HUES6 (cell line): Measurements from ENCODE around the gene DUS3L.

Experiments
- H3K27ac ChIP-seq: 2 replicates; pipeline ENCODE4 v1.7.0; 2013; ENCODE audit warnings: low read depth, mild to moderate bottlenecking, low read length, inconsistent platforms
- H3K27me3 ChIP-seq: 2 replicates; pipeline ENCODE4 v1.6.1; 2013; ENCODE audit warnings: low read length; ENCODE audit not compliant: control insufficient read depth, insufficient read depth
- H3K36me3 ChIP-seq: 2 replicates; pipeline ENCODE4 v1.6.1; 2013; ENCODE audit warnings: low read length; ENCODE audit not compliant: control insufficient read depth, insufficient read depth
- H3K4me1 ChIP-seq: 2 replicates; pipeline ENCODE4 v1.6.1; 2013; ENCODE audit warnings: low read length; ENCODE audit not compliant: control insufficient read depth, insufficient read depth
- H3K4me3 ChIP-seq: 2 replicates; pipeline ENCODE4 v1.5.1; 2013; ENCODE audit warnings: low read depth, low read length
- H3K9ac ChIP-seq: one replicate; pipeline ENCODE4 v1.6.1; 2013; ENCODE audit warnings: mild to moderate bottlenecking, low read length
- H3K9me3 ChIP-seq: 2 replicates; pipeline ENCODE4 v1.6.1; 2013; ENCODE audit warnings: low read depth, low read length; ENCODE audit not compliant: control insufficient read depth, insufficient read depth

DUS3L gene

DNA sequence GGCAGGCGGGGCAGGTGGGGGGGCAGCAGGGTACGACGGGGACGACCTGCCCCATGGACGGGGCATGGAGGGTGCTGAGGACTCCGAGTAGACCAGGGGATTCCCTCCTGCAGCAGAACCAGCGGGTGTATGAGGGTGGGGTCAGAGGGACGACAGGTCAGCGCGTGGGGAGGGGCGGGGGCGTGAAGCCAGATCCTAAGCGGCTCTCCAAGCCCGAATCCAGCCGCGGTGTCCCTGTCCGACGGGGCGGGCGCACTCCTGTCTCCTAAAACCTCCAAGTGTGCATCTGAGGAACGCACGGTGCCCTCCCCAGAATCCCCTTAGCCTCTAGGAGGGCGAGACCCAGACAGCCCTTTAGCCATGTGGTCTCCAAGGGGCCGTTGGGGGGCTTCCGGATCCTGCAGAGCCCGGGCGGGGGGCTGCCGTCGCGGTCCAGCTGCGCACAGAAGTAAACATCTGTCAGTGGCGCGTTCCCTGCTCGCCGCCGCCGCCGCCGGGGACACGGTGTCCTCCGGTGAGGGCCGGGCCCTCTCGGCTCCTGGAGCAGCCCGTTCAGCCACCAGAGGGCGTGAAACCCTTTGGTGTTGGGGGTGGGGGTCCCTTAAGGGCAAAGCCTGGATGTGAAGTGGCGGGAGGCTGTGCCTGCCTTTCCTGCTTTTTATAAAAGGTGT lies 14.6 kb upstream of the DUS3L start:
- Histone ChIP-seq H3K27ac (no peak overlapping the region), H3K4me1 (peaks cover 7% of the 10 kb centered on the region), H3K4me3 (peak overlapping the region; percentile 56), H3K9ac (no peak overlapping the region), H3K9me3 (no peaks in the 10 kb centered on the region), H3K36me3 (no peaks in the 10 kb centered on the region), H3K27me3 (peaks cover 20% of the 10 kb centered on the region)

DNA sequence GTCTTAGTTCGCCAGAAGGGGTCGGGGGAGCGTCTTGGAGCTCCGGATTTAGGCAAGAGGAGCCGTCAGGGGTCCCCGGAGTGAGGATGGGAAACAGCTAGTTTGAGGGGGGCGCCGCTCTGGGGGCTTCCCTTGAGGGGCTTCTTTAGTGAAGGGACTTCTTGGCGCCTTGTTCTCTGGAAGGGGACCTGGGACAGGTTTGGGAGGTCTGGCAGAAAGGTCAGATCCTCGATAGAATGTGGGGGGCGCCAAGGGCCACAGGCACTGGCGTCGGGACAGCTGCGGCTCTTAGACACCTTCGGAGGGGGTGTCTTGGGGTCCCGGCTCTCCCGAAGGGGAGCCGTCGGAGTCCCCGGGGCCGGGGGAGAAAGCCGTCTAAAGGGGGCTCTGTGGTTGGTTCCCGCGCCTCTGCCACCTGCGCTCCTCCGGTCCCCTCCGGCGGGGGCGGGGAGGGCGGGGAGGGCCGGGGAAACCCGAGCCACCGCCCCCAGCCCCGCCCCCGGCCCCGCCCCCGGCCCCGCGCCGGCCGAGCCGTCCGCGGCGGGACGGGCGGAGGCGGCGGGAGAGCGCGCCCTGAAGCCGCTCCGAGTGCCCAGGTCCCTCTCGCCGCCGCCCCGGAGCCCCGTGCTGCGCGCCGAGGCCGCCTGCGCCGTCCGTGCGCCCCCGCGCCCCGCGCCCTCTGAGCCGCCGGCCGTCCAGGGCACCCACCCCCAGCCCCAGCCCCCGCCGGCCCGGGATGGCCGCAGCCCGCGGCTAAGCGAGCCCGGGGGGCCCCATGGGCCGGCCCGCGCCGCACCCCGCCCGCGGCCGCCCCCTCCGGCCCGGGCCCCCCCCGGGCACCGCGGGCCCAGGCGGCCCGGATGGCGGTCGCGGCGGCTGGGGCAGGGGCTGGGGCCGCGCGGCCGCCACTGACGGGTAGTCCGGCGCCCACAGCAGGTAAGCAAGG lies 13.8 kb upstream of the DUS3L start, which contains the start of gene NRTN:
TSS of gene NRTN (plus strand) at position 552 of the 946 bp plus-strand sequence. CDS start 19,099 bp downstream, outside the sequence.
- peak within 1 kb of the TSS; percentile 56 for H3K4me3 ChIP-seq
- H3K27me3 ChIP-seq = peaks cover 20% of the 10 kb centered on the region
- H3K9me3 ChIP-seq = no peaks in the 10 kb centered on the region
- no peak within 1 kb of the TSS for H3K9ac ChIP-seq
- no peaks in the 10 kb centered on the region for H3K36me3 ChIP-seq
- no peak within 1 kb of the TSS for H3K27ac ChIP-seq
- peaks cover 7% of the 10 kb centered on the region for H3K4me1 ChIP-seq

DNA sequence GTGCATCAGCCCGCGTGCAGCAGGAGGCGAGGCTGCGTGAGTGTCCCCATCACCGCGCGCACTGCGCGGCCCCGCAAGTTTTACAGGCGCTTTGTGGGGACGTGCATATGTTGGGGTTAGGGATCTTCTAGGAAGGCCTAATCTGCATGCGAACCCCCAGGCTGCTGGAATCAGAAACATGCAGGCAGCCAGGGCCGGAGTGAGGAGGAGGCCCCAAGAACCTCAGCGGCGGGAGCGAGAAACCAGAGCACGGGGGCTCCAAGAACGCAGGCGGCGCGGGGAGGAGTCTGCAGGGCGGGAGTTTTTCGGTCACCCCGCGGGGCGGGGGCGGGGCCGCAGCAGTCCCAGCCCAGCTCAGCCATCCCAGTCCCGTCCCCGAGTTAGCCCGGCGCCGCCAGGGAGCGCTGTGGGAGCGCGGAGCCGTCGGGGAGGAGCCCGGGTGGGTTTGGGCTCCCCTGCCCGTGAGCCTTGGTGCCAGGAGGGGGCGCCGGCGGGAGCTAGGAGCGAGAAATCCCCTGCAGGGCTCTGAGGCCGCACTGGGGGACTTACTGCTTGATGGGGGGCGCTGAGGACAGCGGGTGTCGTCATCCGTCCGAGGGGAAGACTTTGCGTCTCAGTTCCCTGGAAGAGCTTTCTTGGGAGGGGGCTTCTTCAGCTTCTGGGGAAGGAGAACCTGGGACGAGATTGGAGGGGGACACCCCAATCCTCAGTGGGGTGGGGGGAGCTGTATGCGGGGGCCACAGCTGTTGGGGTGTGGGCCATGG lies 13.0 kb upstream of the DUS3L start:
- H3K4me1 ChIP-seq = peaks cover 7% of the 10 kb centered on the region
- peaks cover 20% of the 10 kb centered on the region for H3K27me3 ChIP-seq
- no peaks in the 10 kb centered on the region for H3K36me3 ChIP-seq
- no peak overlapping the region for H3K27ac ChIP-seq
- peak overlapping the region; percentile 30 for H3K9ac ChIP-seq
- peak overlapping the region; percentile 54 for H3K4me3 ChIP-seq
- H3K9me3 ChIP-seq = no peaks in the 10 kb centered on the region

DNA sequence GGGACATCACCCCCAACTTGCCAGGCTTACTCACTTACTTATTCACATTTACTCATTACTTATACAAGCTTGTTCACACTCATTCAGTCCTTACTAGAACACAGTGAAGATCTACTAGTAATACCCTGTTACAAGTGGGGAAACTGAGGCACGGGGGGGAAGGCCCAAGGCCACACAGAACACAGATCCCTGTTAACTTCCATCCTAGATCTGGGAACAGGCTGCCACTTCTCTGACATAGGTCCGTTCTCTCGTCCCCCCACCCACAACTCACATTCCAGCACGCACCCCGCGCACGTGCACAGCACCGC lies 12.4 kb upstream of the DUS3L start:
- Histone ChIP-seq H3K4me3 (peak overlapping the region; percentile 54), H3K9me3 (no peaks in the 10 kb centered on the region), H3K36me3 (no peaks in the 10 kb centered on the region), H3K27me3 (peaks cover 20% of the 10 kb centered on the region), H3K27ac (no peak overlapping the region), H3K9ac (peak overlapping the region; percentile 30), H3K4me1 (peaks cover 7% of the 10 kb centered on the region)

DNA sequence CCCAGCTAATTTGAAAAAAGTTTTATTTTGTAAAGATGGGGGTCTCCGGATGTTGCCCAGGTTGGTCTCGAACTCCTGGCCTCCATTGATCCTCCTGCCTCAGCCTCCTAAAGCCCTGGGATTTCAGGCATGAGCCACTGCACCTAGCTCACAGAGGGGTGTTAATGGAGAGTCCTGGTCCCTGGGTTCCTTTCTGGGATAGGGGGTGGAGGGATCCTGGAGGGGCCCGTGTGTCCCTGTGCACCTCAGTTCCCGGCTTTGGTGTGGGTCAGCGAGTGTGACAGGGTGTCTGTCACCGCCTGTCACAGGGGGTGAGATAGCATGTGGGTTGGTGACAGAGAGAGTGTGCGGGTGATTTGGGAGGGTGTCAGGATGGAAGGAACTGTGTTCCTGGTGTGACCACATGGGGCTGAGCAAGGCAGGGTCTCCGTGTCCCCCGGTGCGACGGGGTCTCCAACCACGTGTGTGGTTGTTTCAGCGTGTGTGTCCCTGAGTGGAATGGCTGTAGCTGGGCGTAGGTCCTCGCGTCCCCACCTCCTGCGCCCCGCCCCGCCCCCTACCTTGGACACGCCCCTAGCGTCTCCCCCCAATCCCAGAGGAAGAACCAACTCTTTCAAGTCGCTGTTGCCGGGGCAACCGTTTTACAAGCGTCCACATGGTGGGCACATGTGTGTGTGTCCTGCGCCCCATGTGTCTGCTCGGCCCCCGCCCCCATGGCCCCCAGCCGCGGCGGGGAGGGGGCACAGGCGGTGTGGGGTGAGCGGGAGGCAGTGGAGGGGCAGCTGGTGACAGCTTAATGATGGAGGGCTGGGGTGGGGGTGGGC lies 11.0 kb upstream of the DUS3L start:
- no peak overlapping the region for H3K27ac ChIP-seq
- peaks cover 24% of the 10 kb centered on the region for H3K27me3 ChIP-seq
- peaks cover 7% of the 10 kb centered on the region for H3K4me1 ChIP-seq
- H3K9ac ChIP-seq = no peak overlapping the region
- H3K9me3 ChIP-seq = no peaks in the 10 kb centered on the region
- H3K4me3 ChIP-seq = peak overlapping the region; percentile 35
- no peaks in the 10 kb centered on the region for H3K36me3 ChIP-seq

DNA sequence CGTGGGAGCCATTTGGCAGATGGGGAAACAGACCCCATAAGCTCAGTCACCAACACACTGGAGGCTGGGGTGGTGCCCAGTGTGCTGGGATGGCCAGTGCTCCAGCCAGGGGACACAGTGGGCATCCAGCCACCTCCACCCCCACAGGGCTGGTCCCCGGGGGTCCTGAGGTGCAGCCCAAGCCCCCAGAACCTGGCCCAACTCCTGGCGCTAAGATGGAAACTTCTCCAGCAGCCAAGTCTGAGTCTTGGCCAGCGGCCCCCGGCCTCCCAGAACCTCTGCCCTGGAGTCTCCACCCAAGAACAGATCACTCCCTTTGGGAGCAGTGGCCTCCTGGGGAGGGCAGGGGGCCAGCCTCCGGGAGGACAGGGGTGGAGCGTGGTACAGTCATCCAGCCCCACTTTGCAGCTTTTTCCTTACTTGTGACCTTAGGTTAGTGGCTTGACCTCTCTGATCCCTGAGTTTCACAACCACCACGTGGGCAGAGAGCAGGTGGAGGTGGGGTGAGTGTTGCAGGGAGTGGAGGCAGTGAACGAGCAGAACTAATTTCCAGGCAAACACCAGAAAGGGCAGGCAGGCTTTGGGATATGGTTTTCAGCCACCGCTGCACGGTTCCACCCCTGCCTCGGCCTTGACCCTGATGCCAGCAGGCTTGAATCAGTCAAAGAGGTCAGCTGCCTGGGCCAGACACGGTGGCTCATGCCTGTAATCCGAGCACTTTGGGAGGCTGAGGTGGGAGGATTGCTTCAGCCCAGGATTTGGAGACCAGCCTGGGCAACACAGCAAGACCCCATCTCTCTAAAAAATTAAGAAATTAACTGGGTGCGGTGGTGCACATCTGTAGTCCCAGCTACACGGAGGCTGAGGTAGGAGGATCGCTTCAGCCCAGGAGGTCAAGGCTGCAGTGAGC lies 9.7 kb upstream of the DUS3L start:
- Histone ChIP-seq H3K27ac (no peak overlapping the region), H3K9ac (no peak overlapping the region), H3K4me3 (no peak overlapping the region), H3K4me1 (peaks cover 3% of the 10 kb centered on the region; the same call in 1 of the 2 replicates), H3K36me3 (no peaks in the 10 kb centered on the region), H3K27me3 (peaks cover 23% of the 10 kb centered on the region), H3K9me3 (no peaks in the 10 kb centered on the region)

DNA sequence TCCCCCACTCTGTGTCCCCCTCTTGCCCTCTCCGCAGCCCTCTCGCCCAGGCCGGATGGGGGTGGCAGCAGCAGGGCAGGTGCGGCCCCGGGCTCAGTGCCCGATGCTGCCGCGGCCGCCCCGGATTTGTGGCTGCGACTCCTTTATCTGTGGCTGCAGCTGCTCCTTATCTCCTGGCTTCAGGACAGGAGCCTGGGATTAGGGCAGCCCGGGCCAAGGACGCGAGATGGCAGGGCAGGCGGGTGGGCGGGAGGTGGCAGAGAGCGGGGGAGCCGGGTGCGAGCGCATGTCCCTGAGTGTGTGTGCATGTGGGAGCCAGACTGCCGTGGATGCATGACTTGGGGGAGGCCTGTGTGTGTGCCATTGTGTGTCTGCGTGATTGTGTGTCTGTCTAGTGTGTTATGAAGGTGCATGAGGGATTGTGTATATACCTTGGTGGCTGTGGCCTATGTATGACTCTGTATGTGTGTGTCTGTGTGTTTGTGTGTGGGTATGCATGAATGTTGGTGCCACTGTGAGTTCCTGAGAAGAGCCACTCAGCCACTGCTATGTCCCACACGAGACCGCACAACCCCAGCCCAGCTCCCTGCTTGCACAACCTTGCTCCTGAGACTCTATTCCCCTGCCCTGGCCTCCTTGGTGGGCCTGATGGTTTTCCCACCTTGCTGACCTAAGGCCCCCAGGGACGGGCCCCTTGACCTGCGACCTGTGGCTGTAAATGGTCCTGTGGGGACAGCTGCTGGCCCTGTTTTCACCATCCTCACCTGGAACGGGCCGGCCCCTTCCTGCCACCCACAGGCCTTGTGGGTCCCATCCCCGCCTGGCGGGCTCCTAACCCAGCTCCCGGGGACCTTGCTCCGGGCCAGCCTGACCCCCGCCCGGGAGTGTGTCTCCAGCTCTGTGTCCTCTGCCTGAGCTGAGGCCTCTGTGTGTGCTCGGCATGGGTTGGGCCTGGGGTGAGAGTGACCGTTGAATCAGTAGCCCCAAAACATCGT lies 8.6 kb upstream of the DUS3L start:
- Histone ChIP-seq H3K27me3 (peaks cover 19% of the 10 kb centered on the region), H3K4me3 (no peak overlapping the region), H3K9ac (no peak overlapping the region), H3K4me1 (peaks cover 3% of the 10 kb centered on the region; the same call in 1 of the 2 replicates), H3K27ac (no peak overlapping the region), H3K9me3 (no peaks in the 10 kb centered on the region), H3K36me3 (no peaks in the 10 kb centered on the region)

DNA sequence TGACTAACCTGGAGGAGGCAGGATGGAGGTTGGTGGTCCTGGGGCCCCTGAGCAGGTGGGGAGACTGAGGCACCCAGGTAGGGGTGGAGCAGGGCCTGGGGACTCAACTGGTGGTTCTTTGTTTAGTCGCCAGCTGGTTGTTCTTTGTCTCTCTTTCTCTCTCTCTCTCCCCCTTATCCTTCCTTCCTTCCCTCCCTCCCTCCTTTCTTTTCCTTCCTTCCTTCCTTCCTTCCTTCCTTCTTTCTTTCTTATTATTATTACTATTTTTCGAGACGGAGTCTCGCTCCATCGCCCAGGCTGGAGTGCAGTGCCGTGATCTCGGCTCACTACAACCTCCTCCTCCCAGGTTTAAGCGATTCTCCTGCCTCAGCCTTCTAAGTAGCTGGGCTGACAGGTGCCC lies 7.3 kb upstream of the DUS3L start:
- Histone ChIP-seq H3K9me3 (no peaks in the 10 kb centered on the region), H3K27me3 (peaks cover 14% of the 10 kb centered on the region), H3K27ac (no peak overlapping the region), H3K36me3 (no peaks in the 10 kb centered on the region), H3K4me3 (no peak overlapping the region), H3K9ac (no peak overlapping the region), H3K4me1 (0 out of 2 replicates have a peak, but pooled peaks cover 3% of the 10 kb centered on the region)

DNA sequence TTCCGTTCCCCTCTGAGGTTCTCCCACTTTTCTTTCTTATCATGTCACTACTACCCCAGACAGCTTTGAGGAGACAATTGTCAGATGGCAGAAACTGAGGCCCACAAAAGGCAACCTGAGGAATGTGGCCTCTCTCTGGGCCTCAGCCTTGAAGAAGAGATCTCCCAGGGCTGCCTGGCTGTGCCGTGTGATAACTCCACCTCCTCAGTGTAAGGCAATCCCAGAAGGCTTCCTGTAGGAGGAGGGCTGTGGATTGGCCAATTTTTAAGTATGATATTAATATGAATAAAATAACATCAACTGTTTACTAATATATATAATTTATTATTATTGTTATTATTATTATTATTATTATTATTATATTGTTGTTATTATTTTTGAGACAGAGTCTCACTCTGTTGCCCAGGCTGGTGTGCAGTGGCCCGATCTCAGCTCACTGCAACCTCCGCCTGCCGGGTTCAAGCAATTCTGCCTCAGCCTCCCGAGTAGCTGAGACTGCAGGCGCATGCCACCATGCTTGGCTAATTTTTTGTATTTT lies 4.5 kb upstream of the DUS3L start:
- no peak overlapping the region for H3K9ac ChIP-seq

More for the DNA sequence above, 4.5 kb upstream of the DUS3L start:
- Histone ChIP-seq H3K4me1 (no peaks in the 10 kb centered on the region), H3K4me3 (no peak overlapping the region), H3K9me3 (no peaks in the 10 kb centered on the region), H3K27ac (no peak overlapping the region), H3K36me3 (no peaks in the 10 kb centered on the region), H3K27me3 (0 out of 2 replicates have a peak, but pooled peaks cover 3% of the 10 kb centered on the region)
